Lung microvascular endothelial cell (primary cell): ENCODE data around the gene WDR64. TPM values are rescaled to one million over a fixed set of nuclear protein-coding genes. Genes with fewer than 3 reads are reported as not detected.

Source experiments
- DNase-seq, 2 donors: peaks; one replicate each; pipeline versions ENCODE4 v3.0.0 to v3.0.0-alpha.2; 2010; ENCODE audit warnings: low read depth in 2 of 2
- total RNA-seq: library from RNA; depleted of rRNA; stranded (reverse); fragments of >200 nt; gene quantifications from 2 replicates; pipeline ENCODE4 v1.2.1, GENCODE V29; 2014

Gene WDR64
- total RNA-seq, 1 donor from 2014 or later = not detected

- no peak for DNase-seq
Observed at GRCh38 chr1:241630899-241631298, 21.2 kb upstream of the WDR64 start.

GRCh38 chr1:241631674-241632073 is 20.4 kb upstream of the WDR64 start:
- no peak for DNase-seq

GRCh38 chr1:241632987-241633386 is 19.1 kb upstream of the WDR64 start:
- no peak for DNase-seq

GRCh38 chr1:241635556-241636152 is 16.4 kb upstream of the WDR64 start:
- no peak for DNase-seq

- no peak for DNase-seq
Observed at GRCh38 chr1:241636291-241636690, 15.8 kb upstream of the WDR64 start.

- DNase-seq = no peak
Observed at GRCh38 chr1:241637046-241637590, 15.0 kb upstream of the WDR64 start.

- no peak for DNase-seq
Observed at GRCh38 chr1:241637604-241638003, 14.5 kb upstream of the WDR64 start.

- no peak for DNase-seq
Observed at GRCh38 chr1:241638099-241638682, 13.9 kb upstream of the WDR64 start.

- DNase-seq = no peak
Observed at GRCh38 chr1:241638909-241639622, 13.0 kb upstream of the WDR64 start.

- DNase-seq = peak; percentile 46 to 55
Observed at GRCh38 chr1:241639623-241640148, 12.4 kb upstream of the WDR64 start.

GRCh38 chr1:241640149-241640866 is 11.8 kb upstream of the WDR64 start, which contains the start of the genes CHML and OPN3:
Gene CHML, minus strand, starts transcription at chr1:241640369. Its CDS starts 4,603 bp downstream, at chr1:241635766.
Gene OPN3, minus strand, starts transcription at chr1:241640369. Its CDS starts 115 bp downstream, at chr1:241640254.
- DNase-seq = peak; percentile 92 to 94

GRCh38 chr1:241640867-241641622 is 11.0 kb upstream of the WDR64 start:
- DNase-seq = no peak

GRCh38 chr1:241641773-241642592 is 10.1 kb upstream of the WDR64 start:
- peak; percentile 24 to 59 for DNase-seq

- DNase-seq = no peak
Observed at GRCh38 chr1:241642593-241642944, 9.5 kb upstream of the WDR64 start.

- no peak for DNase-seq
Observed at GRCh38 chr1:241644259-241644658, 7.8 kb upstream of the WDR64 start.

- DNase-seq = no peak
Observed at GRCh38 chr1:241645199-241645598, 6.9 kb upstream of the WDR64 start.

GRCh38 chr1:241646201-241646600 is 5.9 kb upstream of the WDR64 start:
- no peak for DNase-seq

- DNase-seq = no peak
Observed at GRCh38 chr1:241647658-241648057, 4.4 kb upstream of the WDR64 start.

- DNase-seq = no peak
Observed at GRCh38 chr1:241648159-241648558, 3.9 kb upstream of the WDR64 start.

GRCh38 chr1:241654019-241654418 is 1.9 kb downstream of the WDR64 start:
- no peak for DNase-seq
